GM12875 (cell line): ENCODE measurements around the gene SRP14.

Experiments
- H3K4me3 ChIP-seq: one replicate; pipeline ENCODE4 v1.5.1; 2011; ENCODE audit warnings: low read depth, low read length, control low read depth
- CTCF ChIP-seq: IDR thresholded peaks from 2 replicates; pipeline ENCODE4 v1.5.1; 2011; ENCODE audit warnings: low read depth, mild to moderate bottlenecking, control low read depth, inconsistent platforms, low read length, moderate library complexity, borderline replicate concordance; ENCODE audit not compliant: insufficient read depth

Gene SRP14

GRCh38 chr15:40047415-40048210 is 8.6 kb upstream of the SRP14 start:
- TF ChIP-seq CTCF, result no peak
- H3K4me3 ChIP-seq, result no peak overlapping the region

GRCh38 chr15:40046721-40047414 is 7.9 kb upstream of the SRP14 start:
- H3K4me3 ChIP-seq, result no peak overlapping the region
- no peak for TF ChIP-seq CTCF

DNA sequence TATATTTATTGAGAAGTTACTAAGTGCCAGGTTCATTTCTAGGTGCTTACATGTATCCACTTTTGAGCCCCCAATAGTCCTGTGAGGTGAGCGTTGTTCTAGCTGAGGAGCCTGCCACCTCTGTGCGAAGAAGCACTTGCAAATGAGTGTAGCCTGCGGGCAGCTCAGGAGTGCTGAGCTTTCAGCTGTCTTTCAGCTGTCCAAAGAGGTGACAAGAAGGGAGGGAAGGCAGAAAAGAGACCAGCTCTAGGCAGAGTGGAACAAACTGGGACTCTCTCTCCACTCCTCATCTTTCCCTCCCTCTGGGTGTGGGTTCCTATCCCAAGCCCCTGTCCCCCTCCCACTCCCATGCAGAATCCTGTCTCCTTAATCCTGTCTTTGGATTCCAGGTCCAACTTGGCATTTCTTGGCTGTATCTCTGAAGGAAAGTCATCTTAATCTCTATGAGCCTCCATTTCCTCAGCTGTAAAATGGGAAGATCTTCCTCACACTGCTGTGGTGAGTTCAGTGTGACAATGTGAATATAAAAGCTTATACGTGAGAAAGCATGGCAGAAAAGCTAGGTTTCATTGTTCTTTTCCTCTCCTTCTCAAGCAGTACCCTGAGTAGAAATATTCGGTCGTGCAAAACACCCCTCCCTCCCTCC is 6.7 kb upstream of the SRP14 start:
- no peak for TF ChIP-seq CTCF
- no peak overlapping the region for H3K4me3 ChIP-seq

GRCh38 chr15:40044717-40045571 is 6.0 kb upstream of the SRP14 start:
- H3K4me3 ChIP-seq, result no peak overlapping the region
- TF ChIP-seq CTCF, result peak; percentile 95

DNA sequence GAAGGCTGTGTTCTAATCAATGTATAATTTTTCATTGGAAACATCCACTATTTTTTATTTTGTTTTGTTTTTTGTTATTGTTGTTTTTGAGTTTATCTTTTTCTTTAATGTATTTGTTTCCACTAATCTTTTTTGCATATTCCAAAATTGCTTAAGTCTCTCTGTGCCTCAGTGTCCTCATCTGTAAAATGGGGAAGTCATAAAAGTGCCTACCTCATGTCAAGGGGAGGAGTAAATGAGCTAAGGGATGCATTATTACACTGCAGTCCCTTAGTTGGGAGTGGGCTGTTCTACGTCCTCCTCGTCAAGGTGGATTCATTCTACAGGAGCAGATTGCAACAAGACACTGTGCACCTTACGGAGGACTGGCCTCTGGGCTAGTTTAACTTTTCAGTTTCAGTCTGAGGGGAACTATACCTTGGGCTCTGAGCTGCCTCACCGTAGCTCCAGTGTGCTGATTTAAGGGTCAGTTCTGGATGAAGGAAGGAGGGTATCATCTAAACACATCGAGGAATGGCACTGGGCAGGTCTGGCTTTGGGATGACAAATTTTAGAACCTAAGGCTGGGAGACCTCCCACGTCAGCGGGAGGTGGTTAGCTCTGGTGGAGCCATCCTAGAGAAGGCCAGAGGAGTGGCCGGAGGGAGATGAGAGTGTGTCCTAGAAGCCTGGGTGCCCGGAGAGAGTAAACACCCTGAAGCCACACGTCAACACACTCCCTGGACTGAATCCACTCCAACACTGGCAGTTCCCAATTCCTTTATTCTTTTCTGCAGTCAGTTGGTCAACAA is 5.1 kb upstream of the SRP14 start:
- H3K4me3 ChIP-seq, result no peak overlapping the region
- TF ChIP-seq CTCF, result no peak

GRCh38 chr15:40042791-40043320 is 3.9 kb upstream of the SRP14 start:
- no peak for TF ChIP-seq CTCF
- H3K4me3 ChIP-seq, result no peak overlapping the region
